Sciatic nerve (tissue), 2 donors: Measurements from ENCODE around the gene MRPL52. TPM values are rescaled to one million over a fixed set of nuclear protein-coding genes. Genes with fewer than 3 reads are reported as not detected.
A peak's percentile ranks its signal among the peaks of the same experiment; 100 is the strongest.
"Not testable (repeated sequence)": the region's sequence is repeated elsewhere in the genome, so short reads cannot be mapped to it uniquely, and the experiment has no call there.

Source experiments
- ATAC-seq: fragments of 200-7000 bp; cut with Tn5 transposase; one replicate; pipeline ENCODE4 v1.9.1; 2020; ENCODE audit warnings: mild to moderate bottlenecking, moderate library complexity
- DNase-seq: peaks from one replicate; pipeline ENCODE4 v3.0.0-alpha.2; 2020; ENCODE audit warnings: low spot score
- intact Hi-C: fragments of 100-400 bp; cut with DNase I; formaldehyde crosslinking; loops from one replicate; pipeline ENCODE4 v1.14.2; 2022
- total RNA-seq: library from RNA; stranded (reverse); fragmentation: NEBNext Ultra II Directional; extraction: Animal tissue kit (Norgen Biotek cat#: 25700); gene quantifications from one replicate; pipeline ENCODE4 v1.2.1, GENCODE V29; 2021
- donor health status: DM: no; HTN: no; CAD: no.
- donor health status: DM: no; HTN: no; CAD: no.

MRPL52 gene
- total RNA-seq, 1 donor from 2014 or later, result 34.0 TPM

DNA sequence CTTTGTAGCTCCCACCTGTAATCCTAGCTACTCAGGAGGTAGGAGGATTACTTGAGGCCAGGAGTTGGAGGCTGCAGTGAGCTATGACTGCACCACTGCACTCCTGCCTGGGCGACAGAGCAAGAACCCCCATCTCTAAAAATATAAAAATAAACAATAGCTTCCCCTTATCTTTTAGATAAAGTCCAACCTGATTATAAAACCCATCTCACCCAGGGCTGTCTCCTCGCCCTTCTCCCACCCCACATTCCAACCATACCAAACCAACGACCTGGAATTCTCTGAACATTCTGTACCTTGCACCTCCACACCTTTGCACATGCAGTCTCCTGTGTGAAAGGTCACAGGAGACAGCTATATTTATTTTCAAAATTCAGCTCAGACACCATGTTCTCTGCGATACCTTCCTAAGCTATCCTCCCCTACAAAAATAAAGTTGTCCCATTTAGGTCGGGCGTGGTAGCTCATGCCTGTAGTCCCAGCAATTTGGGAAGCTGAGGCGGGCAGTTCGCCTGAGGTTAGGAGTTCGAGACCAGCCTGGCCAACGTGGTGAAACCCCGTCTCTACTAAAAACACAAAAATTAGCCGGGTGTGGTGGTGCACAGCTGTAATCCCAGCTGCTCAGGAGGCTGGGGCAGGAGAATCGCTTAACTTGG, 22.1 kb upstream of the MRPL52 start:
- DNase-seq (no peak), ATAC-seq (no peak)
- intact Hi-C loops, result no loop called here

DNA sequence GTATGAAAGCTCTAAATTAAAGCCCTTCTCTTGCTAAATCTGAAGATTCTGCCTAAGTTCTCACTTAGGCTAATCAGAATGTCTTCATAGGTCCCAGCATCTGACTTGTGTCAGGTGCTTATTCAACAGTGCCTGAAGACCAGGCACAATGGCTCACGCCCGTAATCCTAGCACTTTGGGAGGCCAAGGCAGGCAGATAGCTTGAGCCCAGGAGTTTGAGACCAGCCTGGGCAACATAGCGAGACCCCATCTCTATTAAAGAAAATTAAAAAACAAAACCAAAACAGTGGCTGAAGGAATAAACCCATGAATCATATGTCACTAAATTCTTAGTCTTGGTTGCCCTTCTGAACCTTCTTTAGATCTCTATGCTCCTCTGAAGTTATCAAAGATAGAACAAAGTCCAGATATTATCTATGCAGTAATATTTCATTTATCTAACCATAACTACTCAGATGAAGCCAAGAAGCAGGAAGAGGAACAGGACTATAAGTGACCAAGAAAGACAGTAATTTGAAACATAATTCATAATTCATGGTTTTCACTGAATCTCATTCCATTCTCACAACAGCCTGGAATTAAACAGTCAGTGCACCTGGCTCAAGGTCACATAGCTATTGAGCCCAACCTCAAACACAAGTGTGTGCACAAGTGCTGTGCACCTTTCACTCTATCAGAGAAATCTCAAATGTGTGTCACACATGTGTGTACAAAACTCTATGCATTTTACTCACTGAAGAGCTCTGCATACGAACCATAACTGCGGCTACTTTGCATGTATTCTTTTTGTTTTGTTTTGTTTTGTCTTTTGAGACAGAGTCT, 21.1 kb upstream of the MRPL52 start:
- intact Hi-C loops, result no loop called here
- no peak for ATAC-seq
- no peak for DNase-seq

DNA sequence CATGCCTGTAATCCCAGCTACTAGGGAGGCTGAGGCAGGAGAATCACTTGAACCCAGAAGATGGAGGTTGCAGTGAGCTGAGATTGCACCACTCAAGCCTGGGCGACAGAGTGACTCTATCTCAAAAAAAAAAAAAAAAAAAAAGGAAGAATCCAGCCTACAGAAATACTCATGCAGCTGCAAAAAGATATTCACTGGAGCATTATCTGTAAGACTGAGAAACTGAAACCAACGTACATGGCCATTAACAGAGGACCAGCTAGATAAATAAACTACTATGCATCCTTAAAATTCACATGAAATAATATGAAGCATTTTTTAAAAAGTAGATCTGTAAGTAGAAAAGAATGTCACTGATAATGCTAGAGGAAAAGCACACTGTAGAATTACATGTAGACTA, 18.0 kb upstream of the MRPL52 start:
- DNase-seq (no peak), ATAC-seq (no peak)
- intact Hi-C loops, result no loop called here

DNA sequence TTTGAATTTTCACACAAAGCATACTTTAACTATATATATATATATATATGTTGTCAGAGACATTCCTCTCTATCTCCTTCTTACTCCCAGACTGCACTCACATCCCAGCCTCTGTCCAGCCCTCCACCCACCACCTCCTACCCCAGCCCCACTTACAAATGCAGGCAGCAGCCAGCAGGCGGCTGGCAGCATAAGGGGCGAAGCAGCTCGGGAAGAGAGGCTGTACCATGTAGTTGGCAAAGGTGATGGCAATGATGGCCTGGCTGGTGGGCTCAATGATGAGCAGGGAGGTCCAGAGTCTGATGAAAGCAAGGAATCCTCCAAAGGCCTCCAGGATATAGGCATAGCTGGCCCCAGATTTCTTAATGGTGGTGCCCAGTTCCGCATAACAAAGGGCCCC, 16.9 kb upstream of the MRPL52 start:
- ATAC-seq (no peak), DNase-seq (no peak)
- intact Hi-C loops, result no loop called here

DNA sequence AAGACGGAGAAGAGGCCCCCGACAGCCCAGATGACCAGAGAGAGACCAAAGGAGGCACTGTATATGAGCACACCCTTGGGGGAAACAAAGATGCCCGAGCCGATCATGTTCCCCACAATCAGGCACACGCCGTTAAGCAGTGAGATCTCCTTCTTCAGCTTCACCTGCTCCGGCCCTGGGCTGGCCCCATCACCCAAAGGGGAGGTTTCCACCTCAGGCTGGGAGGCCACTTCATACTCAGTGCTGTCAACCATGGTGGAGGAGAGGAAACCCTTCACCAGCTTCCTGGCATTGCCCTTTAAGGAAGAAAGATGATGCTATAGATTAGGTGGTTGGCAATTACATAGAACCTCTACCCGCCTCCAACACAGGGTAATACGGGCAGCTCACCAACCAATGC, 16.5 kb upstream of the MRPL52 start:
- no peak for DNase-seq
- intact Hi-C loops, result no loop called here
- no peak for ATAC-seq

DNA sequence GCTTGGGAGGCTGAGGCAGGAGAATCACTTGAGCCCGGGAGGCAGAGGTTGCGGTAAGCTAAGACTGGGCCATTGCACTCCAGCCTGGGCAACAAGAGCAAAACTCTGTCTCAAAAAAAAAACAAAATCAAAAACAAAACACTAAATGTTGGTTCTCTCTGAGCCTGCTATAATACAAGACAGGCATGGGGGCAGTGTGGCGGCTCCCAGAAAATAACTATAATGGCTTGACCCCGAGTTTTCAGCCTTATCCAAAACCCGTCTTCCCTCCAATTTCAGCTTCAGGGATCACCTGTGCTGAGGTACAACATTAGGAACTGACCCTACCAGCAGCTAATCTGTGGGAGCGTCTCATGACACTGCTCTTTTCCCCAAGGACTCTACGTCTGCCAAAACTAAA, 15.3 kb upstream of the MRPL52 start:
- DNase-seq (no peak), ATAC-seq (no peak)
- intact Hi-C loops, result no loop called here

DNA sequence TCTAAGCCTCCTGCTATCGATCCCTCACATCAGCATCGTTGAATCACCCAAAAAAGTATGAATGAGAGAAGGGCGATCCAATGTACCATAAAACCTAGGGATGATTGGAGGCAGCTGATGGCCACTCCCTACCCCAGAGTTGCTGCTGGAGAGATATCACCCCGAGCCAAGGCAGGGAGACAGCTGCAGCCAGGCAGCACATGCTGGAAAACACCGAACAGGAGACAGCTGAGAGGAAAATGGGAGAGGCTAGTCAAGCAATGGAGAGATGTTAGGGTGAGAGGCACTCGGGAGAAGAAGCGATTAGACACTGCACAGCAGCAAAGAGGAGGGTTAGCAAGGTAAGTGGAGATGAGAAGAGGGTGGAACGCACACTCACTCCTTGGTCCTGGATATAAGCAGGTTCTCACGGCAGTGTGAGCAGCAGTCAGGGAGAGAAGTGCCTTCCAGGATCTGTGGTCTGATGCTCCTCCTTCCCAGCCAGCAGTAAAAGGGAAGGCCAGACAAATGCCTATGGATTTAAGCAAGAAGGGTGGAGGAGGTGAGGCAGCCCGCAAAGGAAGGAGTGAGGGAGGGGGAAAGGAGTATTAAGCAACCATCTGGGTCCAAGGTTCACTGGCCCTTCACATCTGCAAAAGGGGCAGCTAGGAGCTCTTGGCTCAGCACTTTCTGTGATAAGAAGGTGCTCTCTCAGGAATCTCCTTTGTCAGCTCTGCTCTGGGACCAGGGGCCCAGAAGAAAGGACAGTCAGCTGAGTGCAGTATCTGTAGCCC, 14.6 kb upstream of the MRPL52 start, which contains the start of gene SLC7A7:
Gene SLC7A7 (minus strand): TSS at position 495 of the 773 bp plus-strand sequence. CDS start 2,037 bp downstream, outside the sequence.
- ATAC-seq (no peak), DNase-seq (no peak)
- intact Hi-C loops, result no loop called here

DNA sequence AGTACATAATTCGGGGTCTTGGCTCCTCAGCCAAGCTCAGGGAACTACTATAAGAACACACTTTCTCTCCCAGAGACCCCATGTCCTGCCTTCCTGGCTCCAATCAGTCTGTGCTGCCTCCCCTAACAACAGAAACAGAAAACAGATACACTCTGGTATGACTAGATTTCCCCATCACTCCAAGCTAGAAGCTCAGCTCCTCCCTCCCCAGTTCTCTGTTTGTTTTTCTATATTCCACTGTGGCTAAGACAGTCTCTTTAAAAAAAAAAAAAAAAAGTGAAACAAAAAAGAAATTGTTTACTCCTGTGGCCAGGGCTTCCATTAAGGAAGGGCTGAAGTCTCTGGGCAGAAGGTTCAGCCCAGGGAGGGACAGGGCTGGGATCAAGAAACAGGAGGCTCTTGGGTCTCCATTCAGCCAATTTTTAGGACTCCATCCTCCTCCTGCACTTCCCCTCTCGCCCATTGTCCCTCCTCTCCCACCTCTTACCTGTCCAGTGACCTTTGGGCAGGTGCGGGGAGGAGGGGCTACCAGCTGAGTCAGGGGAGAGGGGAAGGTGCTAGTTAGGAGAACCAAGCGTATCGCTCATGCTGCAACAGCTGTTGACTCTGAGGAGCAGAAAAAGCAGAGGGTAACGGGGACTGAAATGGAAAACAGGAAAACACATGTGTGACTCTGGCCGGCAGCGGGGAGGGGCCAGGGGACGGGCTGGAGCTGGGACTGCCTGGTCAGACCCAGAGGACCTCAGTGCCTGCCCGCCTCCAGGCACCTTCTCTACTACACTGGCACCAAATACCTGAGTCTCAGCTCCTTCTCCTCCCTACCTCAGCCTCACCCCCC, 10.3 kb upstream of the MRPL52 start:
- intact Hi-C loops, result no loop called here
- DNase-seq (peak; percentile 78), ATAC-seq (peak; percentile 65)

DNA sequence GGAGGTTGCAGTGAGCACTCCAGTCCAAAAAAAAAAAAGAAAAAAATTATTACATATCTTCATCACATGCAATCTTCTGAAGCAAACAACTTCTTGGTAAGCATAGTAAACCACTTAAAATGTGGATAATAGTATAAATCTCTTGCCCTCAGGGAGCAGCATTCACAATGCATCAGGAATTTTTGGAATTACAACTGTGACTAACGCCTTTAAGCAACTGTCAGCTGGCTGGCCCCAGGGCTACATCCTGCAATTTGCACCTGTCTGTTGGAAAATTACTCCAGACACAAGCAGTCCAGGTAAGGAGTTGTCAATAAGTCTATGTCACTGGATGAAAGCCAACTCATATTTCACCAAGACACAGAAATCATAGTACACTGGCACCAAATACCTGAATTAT, 9.0 kb upstream of the MRPL52 start:
- DNase-seq, result no peak
- ATAC-seq, result no peak
- intact Hi-C loops, result loop anchor here (5.0 kb wide), 1 partner anchor 37 kb away; no protein-coding TSS in a partner anchor

DNA sequence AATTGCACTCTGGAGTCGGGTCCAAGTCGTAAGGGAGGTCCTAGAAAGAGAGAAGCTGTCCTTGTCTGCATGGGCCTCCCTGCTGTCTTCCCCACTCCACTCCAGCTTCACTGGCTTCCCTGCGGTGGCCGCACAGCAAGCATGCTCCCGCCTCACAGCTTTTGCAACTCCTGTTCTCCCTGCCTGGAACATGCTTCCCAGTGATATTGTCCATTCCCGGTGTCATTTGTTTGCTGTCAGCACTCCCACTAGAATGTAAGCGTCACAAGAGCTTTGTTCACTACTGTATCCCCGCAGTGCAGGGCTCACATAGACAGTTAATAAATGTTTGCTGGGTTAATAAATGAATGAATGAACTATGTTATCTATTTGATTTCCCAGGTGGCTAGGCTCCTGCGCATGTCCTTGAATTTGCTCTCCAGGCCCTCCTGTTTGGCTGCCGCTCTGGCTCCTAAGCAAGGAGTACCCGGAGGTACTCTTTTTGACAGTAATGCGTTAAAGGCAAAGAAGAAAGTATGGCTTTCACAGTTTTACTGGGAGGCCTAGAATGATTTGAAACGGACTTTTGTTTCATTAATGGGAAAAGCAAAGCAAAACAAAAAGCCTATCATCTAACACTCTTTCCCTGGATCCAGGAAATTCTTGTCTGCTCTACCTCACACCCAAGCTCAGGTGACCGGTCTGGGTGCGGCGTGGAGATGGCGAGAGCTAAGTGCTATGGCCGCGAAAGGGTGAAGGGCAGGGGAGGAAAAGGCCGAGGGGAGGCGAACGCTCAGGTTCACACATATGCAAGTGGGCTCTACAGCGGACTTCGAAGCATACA, 8.3 kb upstream of the MRPL52 start:
- no peak for DNase-seq
- intact Hi-C loops, result loop anchor here (5.0 kb wide), 1 partner anchor 36 kb away; no protein-coding TSS in a partner anchor
- no peak for ATAC-seq

DNA sequence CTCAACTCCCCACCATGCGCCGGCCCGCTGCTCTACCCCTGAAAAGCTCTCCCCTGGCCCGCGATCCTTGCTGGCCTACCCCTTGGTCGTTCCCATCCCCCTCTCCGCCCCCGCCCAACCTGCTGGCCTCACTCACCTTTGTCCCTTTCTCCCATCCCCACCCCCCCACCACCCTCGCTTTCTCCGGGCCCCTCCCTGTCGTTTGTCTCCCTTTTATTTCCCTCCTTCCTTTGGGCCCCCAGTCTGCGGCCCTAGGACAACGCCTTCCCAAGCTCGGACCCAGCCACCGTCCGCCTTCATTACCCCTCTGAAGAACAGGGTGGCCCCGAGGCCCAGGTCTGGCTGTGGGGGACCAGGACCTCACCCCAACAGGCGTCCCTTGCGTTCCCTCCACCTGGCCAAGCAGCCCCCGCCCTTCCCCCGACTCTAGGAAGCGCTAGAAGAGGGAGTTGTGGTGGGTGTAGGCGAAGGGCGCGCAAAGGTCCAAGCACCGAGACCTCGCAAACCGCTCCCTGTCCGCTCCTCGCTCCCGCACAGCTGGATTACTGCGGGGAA, 7.6 kb upstream of the MRPL52 start:
- peak; percentile 5 for ATAC-seq
- intact Hi-C loops, result loop anchor here (5.0 kb wide), 1 partner anchor 35 kb away; no protein-coding TSS in a partner anchor
- no peak for DNase-seq

DNA sequence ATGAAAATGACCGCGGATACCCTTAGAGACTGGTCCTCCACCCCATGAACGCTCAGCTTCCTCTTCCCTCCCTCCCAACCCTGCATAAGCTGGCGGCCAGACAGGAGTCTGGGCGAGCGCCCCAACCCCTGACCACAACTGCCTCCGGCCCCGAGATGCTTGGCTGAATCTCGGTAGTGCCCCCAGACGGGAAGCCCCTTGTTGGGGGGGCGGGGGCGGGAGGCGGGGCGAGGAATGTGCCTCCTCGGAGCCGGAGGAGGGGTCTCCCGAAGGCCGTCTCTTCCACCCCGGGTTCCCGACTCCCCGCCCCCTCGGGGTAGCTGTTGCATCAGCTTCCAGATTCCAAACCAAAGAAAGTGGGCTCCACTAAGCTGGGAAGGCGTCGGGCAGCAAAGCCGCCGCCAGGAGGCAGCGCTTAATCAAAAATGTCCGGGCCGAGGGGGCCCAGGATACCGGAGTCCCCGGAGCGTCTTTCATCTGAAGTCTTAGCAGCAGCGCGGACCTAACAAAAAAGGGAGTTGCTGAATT, 7.1 kb upstream of the MRPL52 start:
- DNase-seq, result peak; percentile 91
- ATAC-seq, result peak; percentile 91
- intact Hi-C loops, result loop anchor here (5.0 kb wide), 1 partner anchor 35 kb away; no protein-coding TSS in a partner anchor

DNA sequence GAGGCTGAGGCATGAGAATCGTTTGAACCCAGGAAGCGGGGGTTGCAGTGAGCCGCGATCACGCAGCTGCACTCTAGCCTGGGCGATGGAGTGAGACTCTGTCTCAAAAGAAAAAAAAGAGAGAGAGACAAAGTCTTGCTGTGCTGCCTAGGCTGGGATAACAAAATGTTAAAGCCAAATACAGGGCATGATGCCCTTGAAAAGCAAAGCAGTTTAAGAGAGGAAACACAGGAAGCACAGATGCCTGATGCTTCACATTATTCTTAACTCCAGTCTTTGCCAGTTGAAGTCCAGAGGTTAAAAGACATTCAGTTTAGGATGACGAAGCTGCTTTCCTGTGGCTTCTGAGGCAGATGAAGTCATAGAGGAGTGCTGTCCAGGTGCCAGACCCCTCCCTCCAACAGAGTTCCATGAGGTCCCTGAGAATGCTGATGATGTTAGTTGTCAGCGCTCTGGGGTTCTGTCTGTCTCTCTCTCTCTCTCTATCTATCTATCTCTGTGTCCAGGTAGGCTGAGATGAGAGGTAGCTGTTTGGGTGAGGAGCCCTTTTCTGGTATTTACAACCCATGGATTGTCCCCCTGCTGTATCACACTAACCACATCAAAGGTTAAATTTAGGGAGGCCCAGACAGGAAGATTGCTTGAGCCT, 4.9 kb upstream of the MRPL52 start:
- DNase-seq (no peak), ATAC-seq (no peak)
- intact Hi-C loops, result loop anchor here (5.0 kb wide), 1 partner anchor 32 kb away; no protein-coding TSS in a partner anchor

DNA sequence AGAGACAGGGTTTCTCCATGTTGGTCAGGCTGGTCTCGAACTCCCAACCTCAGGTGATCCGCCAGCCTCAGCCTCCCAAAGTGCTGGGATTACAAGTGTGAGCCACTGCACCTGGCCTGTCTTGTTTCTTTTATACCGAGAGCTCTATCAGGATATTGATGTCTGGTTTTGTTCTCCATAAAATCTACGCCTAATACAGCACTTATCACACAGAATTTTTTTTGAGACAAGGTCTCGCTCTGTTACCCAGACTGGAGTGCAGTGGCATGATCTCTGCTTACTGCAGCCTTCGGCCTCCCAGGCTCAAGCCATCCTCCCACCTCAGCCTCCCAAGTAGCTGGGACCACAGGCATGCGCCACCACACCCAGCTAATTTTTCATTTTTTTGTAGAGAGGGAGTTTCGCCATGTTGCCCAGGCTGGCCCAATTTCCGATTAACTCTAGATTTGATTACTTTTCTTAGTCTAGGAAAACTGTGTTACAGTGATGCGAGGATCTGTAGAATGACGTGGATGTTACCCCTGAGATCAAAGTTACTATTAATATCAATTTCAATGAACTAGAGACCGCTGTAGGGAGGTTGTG, 519 bp upstream of the MRPL52 start:
- intact Hi-C loops, DNase-seq: not testable (repeated sequence)
- ATAC-seq, result peak; percentile 12

DNA sequence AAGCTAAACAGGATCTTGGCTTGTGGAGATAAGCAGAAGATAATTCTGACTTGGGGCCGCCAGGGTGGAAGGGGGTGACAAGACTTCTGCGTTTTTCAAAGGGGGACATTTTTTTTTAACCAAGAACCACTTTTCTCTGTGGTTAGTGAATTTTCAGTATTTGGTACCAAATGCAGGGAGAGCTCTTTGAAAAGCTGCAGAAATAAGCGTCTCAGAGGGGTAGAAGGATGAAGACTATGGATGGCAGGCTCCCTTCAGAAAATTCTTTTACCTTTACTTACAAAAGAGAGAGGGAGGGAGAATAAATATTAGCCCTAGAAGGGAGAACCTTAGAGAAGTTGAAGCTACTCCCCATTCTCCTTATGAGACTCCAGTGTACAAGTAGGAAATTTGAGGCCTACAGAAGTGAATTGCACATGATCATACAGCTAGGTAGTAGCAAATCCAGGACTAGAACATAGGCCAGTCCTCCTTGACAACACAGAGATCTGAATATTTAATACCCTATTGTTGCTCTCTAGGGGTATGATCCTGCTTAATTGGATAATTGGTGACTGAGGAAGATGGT, 840 bp downstream of the MRPL52 start:
- DNase-seq (no peak), ATAC-seq (no peak)
- intact Hi-C loops, result no loop called here

DNA sequence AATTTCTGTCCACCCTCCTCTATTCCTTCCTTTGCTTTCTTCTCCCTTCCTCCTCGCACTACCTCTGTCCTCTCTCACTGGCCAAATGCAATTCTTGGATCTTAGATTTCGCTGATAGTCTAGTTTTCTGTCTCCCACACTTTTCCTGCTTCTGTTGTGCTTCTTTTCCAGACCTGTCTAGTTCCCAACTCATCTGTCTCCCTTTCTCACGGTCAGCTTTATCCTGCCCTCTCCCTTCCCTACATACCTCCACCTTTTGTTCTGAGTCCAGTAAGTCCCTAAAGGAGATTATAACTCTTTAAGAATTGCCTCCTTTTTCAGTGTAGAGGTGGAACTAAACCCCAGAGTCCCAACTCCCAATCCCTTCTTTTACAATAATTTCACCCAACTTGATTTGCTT, 5.8 kb downstream of the MRPL52 start:
- ATAC-seq (no peak), DNase-seq (no peak)
- intact Hi-C loops, result loop anchor here (1.0 kb wide), 1 partner anchor 18 kb away; no protein-coding TSS in a partner anchor
